ENCODE measurements around the gene UPK1A.

Gene UPK1A

GRCh38 chr19:35693422-35693821 is 27.1 kb downstream of the UPK1A start:
- DNase-seq (ENCODE audit: low spot score): no peak

DNA sequence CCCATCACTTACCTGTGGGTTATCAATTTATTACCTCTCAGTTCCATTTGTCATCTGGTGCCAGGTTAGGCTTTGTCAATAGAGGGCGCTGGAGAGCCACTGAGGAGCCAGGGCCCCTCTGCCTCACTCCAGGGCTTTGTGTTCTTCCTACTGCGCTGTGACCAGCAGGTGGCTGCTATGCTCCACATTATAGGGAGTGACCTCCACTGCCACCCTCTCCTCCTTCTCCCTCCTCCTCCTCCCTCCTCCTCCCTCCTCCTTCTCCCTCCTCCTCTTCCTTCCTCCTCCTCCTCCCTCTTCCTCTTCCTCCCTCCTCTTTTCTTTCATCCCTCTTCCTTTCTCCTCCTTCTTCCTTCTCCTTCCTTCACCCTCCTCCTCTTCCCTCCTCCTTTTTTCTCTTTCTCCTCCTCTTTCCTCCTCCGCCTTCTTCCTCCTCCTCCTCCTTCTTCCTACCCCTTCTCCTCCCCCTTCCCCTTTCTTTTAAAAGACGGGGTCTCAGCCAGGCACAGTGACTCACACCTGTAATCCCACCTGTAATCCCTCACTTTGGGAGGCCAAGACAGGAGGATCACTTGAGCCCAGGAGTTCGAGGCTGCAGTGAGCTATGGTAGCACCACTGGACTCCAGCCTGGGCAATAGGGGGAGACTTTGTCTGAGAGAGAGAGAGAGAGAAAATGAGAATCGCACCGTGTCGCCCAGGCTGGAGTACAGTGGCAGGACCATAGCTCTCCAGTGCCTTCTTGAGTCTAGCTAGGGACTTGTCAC is 27.7 kb downstream of the UPK1A start:
- DNase-seq (ENCODE audit: low spot score): peak; percentile 94

- no peak for DNase-seq (ENCODE audit: low spot score)
Observed at GRCh38 chr19:35695895-35696422, 29.6 kb downstream of the UPK1A start.

GRCh38 chr19:35696835-35697234 is 30.5 kb downstream of the UPK1A start:
- DNase-seq (ENCODE audit: low spot score): no peak

DNA sequence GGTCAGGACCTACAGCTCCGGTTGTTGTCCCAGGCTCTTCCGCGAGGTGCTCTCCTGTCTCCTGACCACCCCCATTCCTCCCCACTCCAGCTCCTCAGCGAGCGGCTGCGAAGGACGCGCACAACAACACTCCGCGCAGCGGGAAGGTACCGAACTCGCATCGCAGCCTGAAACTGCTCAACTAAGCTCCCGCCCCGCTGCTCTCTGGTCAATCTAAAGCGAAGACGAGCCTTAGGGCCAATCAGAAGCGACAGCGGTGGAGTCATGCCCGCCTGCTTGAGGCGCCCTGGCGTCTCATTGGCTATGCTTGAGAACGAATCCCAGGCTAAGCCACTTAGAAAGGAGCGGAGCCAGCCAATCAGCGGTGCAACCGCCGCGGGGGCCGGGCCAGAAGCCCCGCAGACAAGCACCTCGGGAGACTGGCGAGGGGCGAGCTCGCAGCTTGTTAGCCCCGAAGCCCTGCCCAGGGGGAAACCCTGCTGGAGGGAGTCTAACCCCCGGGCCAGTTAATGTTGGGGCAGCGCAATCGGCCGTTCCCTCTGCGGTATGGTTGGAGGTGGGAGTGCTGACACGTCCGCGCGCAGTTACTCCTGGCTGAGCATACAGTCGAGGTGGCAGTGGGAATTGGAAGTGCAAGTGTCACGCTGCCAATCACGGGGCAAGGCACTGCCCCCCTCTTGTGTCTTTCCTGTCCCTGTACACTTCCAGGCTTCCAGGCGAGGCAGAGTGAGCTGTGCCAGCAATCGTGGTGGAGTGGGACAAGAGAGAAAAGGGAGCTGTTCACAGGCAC is 36.1 kb downstream of the UPK1A start:
- peak; percentile 96 for DNase-seq (ENCODE audit: low spot score)

- DNase-seq (ENCODE audit: low spot score): no peak
Observed at GRCh38 chr19:35703343-35703742, 37.0 kb downstream of the UPK1A start.

DNA sequence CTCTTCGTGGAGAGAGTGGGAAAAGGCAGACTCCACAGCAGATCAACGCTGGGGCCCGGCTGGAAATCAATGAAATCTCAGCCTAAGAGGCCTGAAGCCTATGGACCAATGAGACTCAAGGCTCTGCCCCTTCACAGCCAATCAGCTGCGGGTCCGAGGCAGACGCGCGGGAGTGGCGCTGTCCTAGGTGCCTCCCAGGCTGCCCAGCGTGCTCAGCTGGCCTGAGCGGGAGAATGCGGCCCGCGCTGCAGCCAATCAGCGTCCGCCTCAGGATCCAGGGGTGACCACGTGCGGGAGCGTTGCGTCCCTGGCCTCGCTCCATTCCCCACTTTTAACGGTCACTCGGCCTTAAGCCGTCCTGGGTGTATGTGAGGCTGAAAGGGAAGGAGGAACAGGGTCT is 37.9 kb downstream of the UPK1A start, which contains the start of gene ZBTB32:
Gene ZBTB32, plus strand, starts transcription at position 341 of the 400 bp plus-strand sequence. CDS start 10,069 bp downstream, outside the sequence.
- DNase-seq (ENCODE audit: low spot score): no peak

GRCh38 chr19:35708391-35708790 is 42.1 kb downstream of the UPK1A start:
- DNase-seq (ENCODE audit: low spot score): no peak

- peak; percentile 70 for DNase-seq (ENCODE audit: low spot score)
Observed at GRCh38 chr19:35710784-35711723, 44.7 kb downstream of the UPK1A start.

- DNase-seq (ENCODE audit: low spot score): peak; percentile 71
Observed at GRCh38 chr19:35712567-35713505, 46.5 kb downstream of the UPK1A start.

- DNase-seq (ENCODE audit: low spot score): no peak
Observed at GRCh38 chr19:35713506-35713850, 47.2 kb downstream of the UPK1A start.

DNA sequence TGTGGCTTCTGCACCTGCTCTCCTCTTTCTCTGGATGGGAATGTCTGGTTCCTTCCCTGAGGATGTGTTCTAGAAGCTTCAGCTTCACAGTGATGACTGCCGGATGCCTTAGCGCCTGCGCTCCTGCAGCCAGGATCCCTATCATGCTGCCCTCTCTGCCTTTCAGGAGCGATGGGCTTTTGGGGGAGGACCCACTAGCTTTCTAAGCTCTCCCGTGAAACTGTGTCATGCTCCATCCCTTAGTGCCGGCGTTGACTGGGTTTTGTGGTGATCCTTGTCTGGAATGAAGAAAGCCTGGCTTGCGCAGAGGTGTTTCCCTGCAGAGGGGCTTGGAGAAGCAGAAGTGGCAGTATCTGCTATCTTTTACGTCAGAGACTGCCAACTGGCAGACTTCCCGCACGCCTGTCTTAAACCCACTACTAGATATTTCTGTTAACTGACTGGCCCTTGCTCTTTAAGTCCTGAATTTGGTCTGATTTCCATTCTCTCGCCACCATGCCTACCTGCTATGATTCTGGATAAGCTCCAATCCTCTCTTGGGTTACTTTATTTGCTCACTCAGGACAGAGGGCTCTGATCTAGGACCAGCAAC is 47.7 kb downstream of the UPK1A start:
- no peak for DNase-seq (ENCODE audit: low spot score)

- DNase-seq (ENCODE audit: low spot score): no peak
Observed at GRCh38 chr19:35714601-35715354, 48.5 kb downstream of the UPK1A start.

GRCh38 chr19:35715355-35715809 is 49.1 kb downstream of the UPK1A start:
- DNase-seq (ENCODE audit: low spot score): no peak

DNA sequence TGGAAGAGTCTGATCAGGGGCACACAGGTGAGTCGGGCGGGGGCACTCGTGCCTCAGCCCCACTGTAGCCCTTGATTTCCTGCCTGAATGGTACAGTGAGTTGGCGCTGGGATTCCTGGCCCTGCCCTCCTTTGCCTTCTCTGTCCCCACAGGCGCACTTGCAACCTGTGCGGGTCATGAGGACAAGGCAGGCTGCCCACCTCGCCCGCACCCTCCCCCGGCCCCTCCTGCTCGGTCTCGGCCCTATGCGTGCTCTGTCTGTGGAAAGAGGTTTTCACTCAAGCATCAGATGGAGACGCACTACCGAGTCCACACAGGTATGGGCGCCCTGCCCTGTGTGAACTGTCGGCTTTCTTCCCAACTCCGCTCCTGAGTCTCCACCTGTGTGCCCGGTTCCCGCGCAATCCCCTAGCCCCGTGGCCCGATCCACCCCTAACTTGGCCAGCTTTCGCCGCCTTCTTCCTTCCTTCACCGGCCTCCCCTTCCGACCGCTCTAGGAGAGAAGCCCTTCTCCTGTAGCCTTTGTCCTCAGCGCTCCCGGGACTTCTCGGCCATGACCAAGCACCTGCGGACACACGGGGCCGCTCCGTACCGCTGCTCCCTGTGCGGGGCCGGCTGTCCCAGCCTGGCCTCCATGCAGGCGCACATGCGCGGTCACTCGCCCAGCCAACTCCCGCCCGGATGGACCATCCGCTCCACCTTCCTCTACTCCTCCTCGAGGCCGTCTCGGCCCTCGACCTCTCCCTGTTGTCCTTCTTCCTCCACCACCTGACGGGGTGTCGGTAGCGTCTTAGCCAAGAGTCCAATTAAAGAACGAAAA is 49.9 kb downstream of the UPK1A start:
- DNase-seq (ENCODE audit: low spot score): no peak

DNA sequence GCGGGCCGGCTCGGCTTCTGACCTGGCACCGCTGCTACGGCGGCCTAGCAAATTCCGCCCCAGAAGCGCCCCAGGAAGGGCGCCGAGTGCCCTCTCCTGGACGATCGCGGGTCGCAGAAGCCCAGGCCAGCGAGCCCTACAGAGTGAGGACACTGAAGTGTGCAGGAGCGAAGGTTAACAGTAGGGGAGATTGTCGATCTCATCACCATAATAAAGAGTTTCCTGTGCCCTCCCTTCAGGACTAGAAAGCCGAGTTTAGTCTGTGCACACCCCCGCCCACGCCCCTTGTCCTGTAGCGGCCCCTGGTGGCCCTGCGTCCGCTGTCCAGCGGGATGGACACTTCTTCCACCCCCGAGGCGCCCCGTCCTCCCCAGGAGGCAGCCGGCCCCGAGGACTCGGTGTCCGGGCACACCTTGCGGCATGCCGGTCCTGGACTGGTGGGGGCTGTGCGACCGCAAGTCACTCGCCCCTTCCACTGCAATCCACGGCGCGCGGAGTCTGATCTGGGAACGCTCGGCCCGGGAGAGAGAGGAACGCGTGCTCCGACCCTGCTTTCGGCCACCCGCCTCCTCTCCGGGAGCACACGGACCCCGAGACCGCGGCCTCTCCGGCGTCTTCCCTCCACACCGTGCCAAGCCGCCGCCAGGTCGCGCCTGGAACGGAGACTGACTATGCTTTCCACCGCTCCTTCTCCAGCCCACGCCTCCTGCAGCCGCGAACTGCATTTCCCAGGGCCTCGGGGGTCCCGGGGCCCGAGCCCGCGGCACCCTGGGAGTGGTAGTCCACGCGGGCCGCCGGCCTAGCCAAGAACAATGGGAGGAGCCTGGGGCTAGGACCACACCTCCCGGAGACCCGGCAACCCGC is 50.7 kb downstream of the UPK1A start:
- peak; percentile 98 for DNase-seq (ENCODE audit: low spot score)

GRCh38 chr19:35717665-35718344 is 51.5 kb downstream of the UPK1A start, which contains the start of gene KMT2B:
Gene KMT2B, plus strand, starts transcription at chr19:35718003. Its CDS starts 16 bp downstream, at chr19:35718019.
- no peak for DNase-seq (ENCODE audit: low spot score)

All from CD4-positive, alpha-beta T cell treated with Interleukin-15 for 4 hours (primary cell).